Glomerular visceral epithelial cell (primary cell): Measurements from ENCODE around the gene TMEM170B.
A peak's percentile ranks its signal among the peaks of the same experiment; 100 is the strongest.

ENCODE experiments used
- DNase-seq: peaks from one replicate; pipeline ENCODE4 v3.0.0-alpha.2; 2016; ENCODE audit errors: extremely low spot score

Gene TMEM170B

GRCh38 chr6:11586117-11586516, 48.6 kb downstream of the TMEM170B start:
- no peak for DNase-seq

DNA sequence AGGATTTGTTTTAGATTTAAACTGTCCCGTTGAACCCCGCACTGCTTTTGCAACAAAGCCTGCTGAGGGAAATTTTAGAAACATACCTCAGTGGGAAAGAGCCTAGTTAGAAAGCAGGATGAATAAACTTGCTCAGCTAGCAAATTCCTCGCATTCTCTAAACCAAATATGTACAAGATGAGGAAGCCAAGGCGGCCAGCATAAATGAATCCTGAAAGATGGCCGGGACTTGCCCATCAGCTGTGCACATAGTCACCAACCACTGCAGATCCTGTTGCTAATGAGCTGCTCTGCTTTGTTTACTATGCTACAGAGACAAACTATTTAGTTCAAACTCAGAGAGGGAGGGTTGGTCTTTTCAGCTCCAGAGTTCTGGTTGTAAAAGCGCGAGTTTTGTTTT, 49.0 kb downstream of the TMEM170B start:
- DNase-seq, result peak; percentile 77

GRCh38 chr6:11589261-11589660, 51.7 kb downstream of the TMEM170B start:
- no peak for DNase-seq

GRCh38 chr6:11592294-11592906, 54.9 kb downstream of the TMEM170B start:
- DNase-seq, result no peak

- DNase-seq, result no peak
Measured at GRCh38 chr6:11593096-11593495, 55.5 kb downstream of the TMEM170B start.

DNA sequence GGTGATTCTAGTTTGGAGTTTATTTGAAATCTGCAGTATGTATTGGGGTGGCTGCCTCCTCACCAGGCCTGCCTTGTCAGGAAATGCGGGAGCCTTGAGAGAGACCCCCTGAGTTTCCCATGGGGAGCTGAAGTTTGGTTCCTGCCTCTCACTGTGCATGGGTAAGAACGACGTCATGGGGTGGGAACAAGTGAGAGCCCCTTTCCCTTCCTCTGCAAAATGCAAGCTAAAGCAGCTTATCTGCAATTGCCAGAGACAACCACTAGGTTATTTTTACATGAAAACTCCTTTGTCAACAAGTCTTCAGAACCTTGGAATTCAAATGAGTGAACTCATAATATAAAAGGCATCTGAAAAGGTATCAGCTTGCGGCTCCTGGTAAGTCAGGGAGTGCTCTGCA, 58.4 kb downstream of the TMEM170B start:
- no peak for DNase-seq

DNA sequence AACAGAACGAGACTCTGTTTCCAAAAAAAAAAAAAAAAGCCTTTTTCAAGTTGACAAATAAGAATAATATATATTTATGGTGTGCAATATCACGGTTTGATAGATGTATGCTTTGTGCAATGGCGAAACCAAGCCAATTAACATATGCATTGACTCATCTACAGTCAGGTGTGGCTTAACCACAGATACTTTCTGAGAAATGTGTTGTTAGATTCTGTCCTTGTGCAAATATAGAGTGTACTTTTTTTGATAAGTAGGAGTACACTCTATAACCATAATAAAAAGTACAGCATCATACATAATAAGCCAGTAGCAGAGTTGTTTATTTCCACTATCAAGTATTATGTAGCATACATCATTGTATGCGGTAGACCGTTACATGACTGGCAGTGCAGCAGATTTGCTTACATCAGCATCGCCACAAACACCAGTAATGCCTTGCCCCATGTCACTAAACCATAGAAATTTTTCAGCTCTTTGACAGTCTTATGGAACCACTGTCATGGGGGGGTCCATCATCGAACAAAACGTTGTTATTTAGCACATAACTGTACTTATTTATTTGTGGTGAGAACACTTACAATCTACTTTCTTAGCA, 59.2 kb downstream of the TMEM170B start:
- no peak for DNase-seq

- DNase-seq, result no peak
Measured at GRCh38 chr6:11598687-11599086, 61.1 kb downstream of the TMEM170B start.

DNA sequence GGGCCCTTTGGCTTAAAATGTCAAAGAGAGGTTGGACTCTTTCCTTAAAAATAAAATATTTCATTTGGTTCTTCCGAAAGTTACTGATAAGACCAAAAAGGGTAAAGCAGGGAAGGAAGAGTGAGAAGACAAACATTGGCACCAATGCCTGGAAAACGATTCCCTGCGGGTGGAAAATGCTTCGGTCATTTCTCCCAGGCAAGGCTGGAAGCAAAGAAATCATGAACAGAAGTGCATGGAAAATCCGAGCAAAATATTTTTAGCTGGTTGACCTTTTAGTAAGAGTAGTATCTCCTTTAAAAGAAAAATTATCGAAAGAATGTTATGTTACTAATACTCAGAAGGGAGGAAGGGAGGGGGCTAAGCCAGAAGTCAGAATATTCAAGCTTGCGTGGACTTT, 62.7 kb downstream of the TMEM170B start:
- no peak for DNase-seq

GRCh38 chr6:11601776-11602605, 64.4 kb downstream of the TMEM170B start:
- DNase-seq, result no peak

GRCh38 chr6:11604215-11604614, 66.7 kb downstream of the TMEM170B start:
- DNase-seq, result no peak

DNA sequence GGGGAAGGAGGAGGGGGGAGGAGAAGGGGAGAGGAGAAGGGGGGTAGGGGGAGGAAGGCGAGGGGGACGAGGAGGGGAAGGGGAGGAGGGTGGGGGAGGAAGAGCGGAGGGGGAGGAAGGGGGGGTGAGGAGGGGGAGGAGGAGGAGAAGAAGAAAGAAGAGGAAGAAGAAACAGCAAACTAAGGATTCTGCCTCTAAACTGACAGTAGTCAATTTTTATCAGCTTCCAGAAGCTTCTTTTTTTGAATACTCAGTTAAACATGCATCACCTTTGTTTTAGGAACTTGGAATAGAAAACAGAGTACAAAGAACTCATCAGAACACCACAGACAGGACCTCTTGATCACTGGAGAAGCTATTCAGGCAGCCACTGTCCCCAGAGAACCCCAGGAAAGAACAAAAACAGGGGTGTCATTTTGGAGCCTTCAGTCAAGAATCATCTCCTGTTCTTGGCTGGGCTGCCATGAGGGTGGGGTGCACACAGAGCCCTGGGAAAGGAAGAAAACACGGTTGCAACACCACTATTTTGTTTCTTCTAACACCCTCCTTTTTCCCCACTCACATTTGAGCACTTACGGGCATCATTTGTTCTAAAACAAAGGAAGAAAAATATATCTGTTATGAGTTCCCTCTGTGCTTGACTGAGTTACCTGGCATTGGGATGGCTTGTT, 67.4 kb downstream of the TMEM170B start:
- no peak for DNase-seq

DNA sequence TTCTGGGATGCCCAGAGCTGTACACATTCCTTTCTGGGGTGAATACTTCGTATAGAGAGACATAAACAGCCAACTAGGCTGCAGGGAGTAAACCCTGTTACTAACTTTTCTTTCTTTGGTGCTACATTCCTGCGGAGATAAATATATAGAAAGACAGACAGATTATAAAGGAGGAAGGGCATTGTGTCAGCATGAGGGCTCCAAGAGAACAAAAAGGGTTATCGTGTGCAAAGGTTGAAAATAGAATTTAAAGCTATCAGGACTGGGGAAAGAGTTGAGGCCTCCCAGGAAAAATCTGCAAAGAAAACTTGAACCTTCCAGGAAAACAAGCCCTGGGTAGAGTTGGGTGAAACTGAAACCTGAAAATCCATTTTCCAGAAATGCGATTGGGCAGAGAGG, 68.0 kb downstream of the TMEM170B start:
- DNase-seq, result no peak

DNA sequence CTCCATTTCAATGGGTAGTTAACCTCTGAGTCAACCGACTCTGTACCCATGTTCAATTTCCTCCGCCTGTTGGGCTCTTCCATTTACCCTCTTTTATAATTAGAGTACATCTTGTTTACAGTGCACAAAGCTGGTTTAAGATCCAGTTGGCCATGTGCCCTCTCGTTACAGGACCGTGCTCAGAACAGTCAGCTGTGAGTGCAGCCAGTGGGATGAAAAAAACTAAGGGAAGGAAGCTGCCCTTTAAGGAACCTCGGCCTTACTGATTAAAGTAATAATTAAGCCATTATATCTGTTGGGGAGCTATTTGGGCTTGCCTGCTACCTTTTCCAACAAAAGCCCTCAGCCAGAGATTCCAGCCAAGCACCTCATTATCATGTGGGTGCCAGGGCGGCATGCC, 68.8 kb downstream of the TMEM170B start:
- DNase-seq, result peak; percentile 40

GRCh38 chr6:11607383-11607782, 69.8 kb downstream of the TMEM170B start:
- no peak for DNase-seq

- DNase-seq, result no peak
Measured at GRCh38 chr6:11608600-11609323, 71.2 kb downstream of the TMEM170B start.

- peak; percentile 85 for DNase-seq
Measured at GRCh38 chr6:11609324-11610071, 71.9 kb downstream of the TMEM170B start.

DNA sequence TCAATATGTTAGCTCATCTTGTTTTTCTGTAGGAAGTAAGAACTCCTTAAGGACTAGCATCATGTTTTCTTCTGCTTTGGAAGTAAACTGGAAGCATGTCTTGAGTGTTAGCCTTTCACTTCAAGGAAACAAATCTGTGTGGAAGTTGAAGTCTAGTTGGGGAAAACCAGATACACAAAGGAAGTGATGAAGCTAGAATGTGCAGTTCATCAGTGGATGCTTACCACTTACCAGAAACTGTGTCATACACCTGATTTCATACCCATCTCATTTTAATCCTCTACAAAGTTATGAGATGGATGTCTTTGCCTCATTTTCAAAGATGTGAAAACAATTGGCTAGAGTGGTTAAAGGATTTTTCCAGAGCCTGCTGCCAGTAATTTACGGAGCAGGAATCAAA, 75.8 kb downstream of the TMEM170B start:
- DNase-seq, result no peak

GRCh38 chr6:11613858-11614257, 76.3 kb downstream of the TMEM170B start:
- peak; percentile 92 for DNase-seq

DNA sequence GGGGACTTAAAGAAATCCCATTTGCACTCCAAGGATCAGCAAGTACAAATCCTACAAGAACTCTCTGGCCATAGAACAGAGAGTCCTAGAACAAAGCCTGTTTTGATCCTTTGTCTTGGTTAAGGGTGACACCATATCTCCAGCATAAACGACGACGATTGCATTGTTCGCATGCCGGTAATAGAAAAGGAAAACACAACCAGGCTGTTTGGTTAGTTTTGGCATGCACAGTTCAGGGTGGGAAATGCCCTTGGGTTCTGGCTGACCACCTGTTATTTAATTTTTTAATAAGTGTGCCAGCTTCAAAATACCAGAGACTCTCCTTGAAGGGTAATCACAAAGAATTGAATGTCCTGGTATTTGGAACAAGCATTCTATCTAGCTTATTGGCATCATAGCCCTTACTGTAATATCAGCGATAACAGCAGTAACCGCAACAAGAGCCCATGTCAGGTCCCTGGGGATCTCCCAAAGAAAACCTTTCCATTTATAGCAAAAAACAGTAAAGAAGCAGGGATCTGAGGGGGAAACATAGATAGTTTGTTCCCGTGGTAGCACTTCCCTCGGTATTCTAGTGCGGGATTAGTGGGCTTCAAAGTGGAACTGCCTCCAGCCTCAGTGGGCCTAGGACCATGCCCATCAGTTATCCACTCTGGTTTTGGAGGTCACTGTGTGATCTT, 77.1 kb downstream of the TMEM170B start:
- no peak for DNase-seq

- peak; percentile 65 for DNase-seq
Measured at GRCh38 chr6:11615214-11615602, 77.7 kb downstream of the TMEM170B start.
